Right lobe of liver (tissue), 4 donors: ENCODE data around the gene DUSP22.

Experiments
- CTCF ChIP-seq, 4 donors: fragments of 200-600 bp in 3 of 4; fragments of 450-650 bp in 1 of 4; IDR thresholded peaks; one replicate each; pipeline versions ENCODE4 v1.5.1 to v1.8.0; 2016 to 2022; ENCODE audit warnings: antibody characterized with exemption in 4 of 4, mild to moderate bottlenecking in 2 of 4
- POLR2A ChIP-seq: fragments of 450-650 bp; IDR thresholded peaks from one replicate; pipeline ENCODE4 v1.6.1; 2017; ENCODE audit warnings: antibody characterized with exemption, mild to moderate bottlenecking
- donor health status: DM: no; HTN: no; CAD: no.
- donor health status: DM: no; HTN: no; CAD: no.
- donor health status: DM: no; HTN: yes; CAD: no.

GRCh38 chr6:383856-384255 lies 91.6 kb downstream of the DUSP22 start:
- no peak for TF ChIP-seq POLR2A
- TF ChIP-seq CTCF (IDR thresholded peaks at IDR 0.05): no peak
